Measurements from ENCODE around the gene CXCL11. TPM values are rescaled to one million over a fixed set of nuclear protein-coding genes. Genes with fewer than 3 reads are reported as not detected.

The CXCL11 gene
- total RNA-seq = 0.68 and 0.71 TPM in 2 replicates

DNA sequence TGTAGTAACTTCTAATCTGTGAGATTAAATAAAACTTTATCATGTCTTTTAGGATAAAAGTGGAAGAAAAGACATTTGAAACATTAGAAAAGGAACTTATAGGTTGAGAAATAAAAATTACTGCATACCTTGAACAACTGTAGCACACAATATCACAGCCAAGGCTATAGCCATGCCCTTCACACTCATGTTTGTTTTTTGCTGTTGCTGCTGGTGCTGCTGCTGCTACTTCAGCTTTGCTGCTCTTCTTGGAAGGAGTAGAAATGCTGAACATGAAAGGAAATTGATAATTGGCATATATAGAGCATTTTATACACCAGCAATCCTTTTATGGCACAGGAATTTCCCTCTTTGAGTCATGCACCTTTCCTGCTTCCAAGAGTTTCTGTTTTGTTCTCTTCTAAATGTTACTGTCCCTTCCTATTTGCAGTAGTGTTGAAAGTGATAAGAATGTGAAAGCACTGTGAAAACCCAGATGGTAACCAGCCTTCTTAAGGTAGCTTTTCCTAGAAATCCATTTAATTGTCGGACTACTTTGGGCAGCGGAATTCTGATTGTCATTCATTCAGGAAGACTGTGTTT, at the start of gene CXCL11:
TSS of gene CXCL11 (minus strand) at position 272 of the 582 bp plus-strand sequence. CDS start at position 189, 83 bp downstream.

DNA sequence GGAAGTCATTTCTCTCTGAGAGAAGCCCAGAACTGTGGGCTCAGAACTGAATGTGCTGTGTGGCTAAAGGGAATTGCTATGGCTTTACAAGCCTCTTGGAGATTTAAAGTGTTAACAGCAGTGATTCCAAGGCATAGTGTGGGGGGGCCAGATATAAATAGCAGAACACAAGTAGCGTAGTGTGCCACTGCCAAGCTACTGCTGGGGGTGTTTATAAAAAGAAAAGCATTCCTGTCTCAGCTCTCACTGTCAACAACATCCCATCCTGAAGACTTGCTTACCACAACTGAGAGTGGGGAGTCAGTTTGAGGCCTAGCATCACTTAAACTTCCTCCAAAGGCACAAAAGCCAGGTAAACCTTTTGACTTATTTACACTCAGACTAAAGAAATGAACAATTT, 38.6 kb upstream of the CXCL11 start, which contains the start of gene ART3:
TSS of gene ART3 (plus strand) at position 242 of the 400 bp plus-strand sequence. CDS start 1,181 bp downstream, outside the sequence.

DNA sequence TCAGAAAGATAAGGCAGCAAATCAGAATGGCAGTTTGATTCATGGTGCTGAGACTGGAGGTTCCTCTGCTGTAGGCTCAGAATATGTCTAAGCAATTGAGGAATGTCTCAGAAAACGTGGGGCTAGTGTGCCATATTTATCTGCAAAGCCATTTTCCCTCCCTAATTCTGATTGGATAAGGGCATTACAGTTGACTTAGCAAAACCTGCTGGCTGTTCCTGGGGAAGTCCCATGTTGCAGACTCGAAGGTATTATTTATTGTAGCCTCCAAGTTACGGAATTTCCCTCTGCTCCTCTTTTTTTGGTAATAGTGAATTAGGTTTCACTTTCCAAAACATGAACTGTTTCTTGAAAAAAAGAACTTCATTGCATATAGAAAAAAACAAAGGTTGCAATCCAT, 12.5 kb downstream of the CXCL11 start, which contains the start of gene CXCL10:
TSS of gene CXCL10 (minus strand) at position 109 of the 400 bp plus-strand sequence. CDS start at position 43, 66 bp downstream.

DNA sequence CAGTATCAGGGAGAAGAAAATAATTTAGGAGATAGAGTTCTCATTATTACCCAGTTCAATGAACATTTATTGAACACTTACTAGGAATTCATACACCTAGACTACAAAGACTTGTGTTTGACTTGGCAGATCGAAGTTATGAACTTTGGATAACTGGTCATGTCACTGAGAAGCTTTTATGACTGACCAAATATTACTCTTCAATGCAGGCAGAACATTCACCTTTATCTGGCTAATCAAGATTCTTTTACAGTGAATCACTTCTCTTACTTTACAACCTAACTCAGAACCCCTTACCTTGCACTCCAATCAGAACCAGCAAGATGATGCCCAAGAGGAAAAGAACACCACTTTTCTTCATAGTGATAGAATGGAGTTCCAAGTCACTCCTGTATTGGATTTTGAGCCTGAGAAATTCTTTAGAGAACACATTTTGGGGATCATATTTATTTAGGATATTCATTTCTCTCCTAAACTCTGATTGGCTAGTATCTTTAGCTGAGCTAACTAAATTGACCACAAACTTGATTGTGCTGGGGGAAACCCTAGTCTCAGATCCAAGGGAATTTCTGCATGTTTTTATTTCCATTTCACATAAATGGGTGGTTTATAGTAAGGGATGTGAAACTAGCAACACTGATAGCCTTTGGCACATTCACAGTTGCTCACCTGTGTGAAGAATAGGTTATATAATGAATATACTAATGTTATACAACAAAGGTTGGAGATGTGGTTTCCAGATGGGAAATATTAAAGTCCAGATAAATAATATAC, 28.6 kb downstream of the CXCL11 start, which contains the start of gene CXCL9:
TSS of gene CXCL9 (minus strand) at position 421 of the 774 bp plus-strand sequence. CDS start at position 361, 60 bp downstream.

Other genes with a start within 250 kb of the CXCL11 start
- not detected in 2 replicates for gene PPEF2, start 133.6 kb downstream of the CXCL11 start, total RNA-seq
- 20.2 and 23.2 TPM in 2 replicates for gene NAAA, start 95.1 kb downstream of the CXCL11 start, total RNA-seq
- gene SDAD1, start 45.1 kb downstream of the CXCL11 start, total RNA-seq = 48.5 and 64.3 TPM in 2 replicates
- gene CXCL9, start 28.6 kb downstream of the CXCL11 start, total RNA-seq = not detected in 2 replicates
- 0.34 and 3.1 TPM in 2 replicates for gene CXCL10, start 12.6 kb downstream of the CXCL11 start, total RNA-seq
- gene ART3, start 38.6 kb upstream of the CXCL11 start, total RNA-seq = not detected in 2 replicates
- gene NUP54, start 112.3 kb upstream of the CXCL11 start, total RNA-seq = 50.6 and 57.7 TPM in 2 replicates
- gene SCARB2, start 177.8 kb upstream of the CXCL11 start, total RNA-seq = 124 and 510 TPM in 2 replicates
- 0.34 and 2.1 TPM in 2 replicates for gene FAM47E, start 215.7 kb upstream of the CXCL11 start, total RNA-seq

Measured in nasal cavity respiratory epithelium epithelial cell of viscerocranial mucosa (primary cell).